Kidney (tissue), 14 donors: Measurements from ENCODE around the gene RANGAP1. TPM values are rescaled to one million over a fixed set of nuclear protein-coding genes. Genes with fewer than 3 reads are reported as not detected.
A peak's percentile ranks its signal among the peaks of the same experiment; 100 is the strongest.

ENCODE experiments used
- DNase-seq, 5 donors: peaks; one replicate each; pipeline ENCODE4 v3.0.0-alpha.2; 2013 to 2020
- FAIRE-seq: peaks from 2 replicates; lab custom pipeline; 2012; peaks lifted over from hg19 to GRCh38; lab: Jason Lieb, UNC
- H3K27ac ChIP-seq, 2 donors: one replicate each; pipeline ENCODE4 v1.7.0; 2013; ENCODE audit warnings: low read depth in 2 of 2, low read length in 2 of 2, inconsistent platforms in 1 of 2
- H3K27me3 ChIP-seq: one replicate; pipeline ENCODE4 v1.7.1; 2013; ENCODE audit warnings: low read length, inconsistent platforms; ENCODE audit not compliant: control insufficient read depth, insufficient read depth
- H3K36me3 ChIP-seq, 3 donors: one replicate each; pipeline versions ENCODE4 v1.7.0 to v1.7.1; 2013; ENCODE audit warnings: low read length in 3 of 3, control low read depth in 1 of 3, inconsistent platforms in 1 of 3; ENCODE audit not compliant: insufficient read depth in 3 of 3, control insufficient read depth in 2 of 3
- H3K4me1 ChIP-seq, 3 donors: one replicate each; pipeline versions ENCODE4 v1.7.0 to v1.7.1; 2013; ENCODE audit warnings: low read length in 3 of 3, inconsistent platforms in 1 of 3, low read depth in 1 of 3; ENCODE audit not compliant: control insufficient read depth in 2 of 3, insufficient read depth in 2 of 3
- H3K4me3 ChIP-seq, 3 donors: one replicate each; pipeline versions ENCODE4 v1.7.0 to v1.8.1; 2013; ENCODE audit warnings: low read length in 3 of 3, control low read depth in 1 of 3, inconsistent platforms in 1 of 3
- H3K9ac ChIP-seq, 3 donors: one replicate each; pipeline versions ENCODE4 v1.7.0 to v1.7.1; 2013; ENCODE audit warnings: low read length in 3 of 3, control low read depth in 1 of 3, inconsistent platforms in 1 of 3
- H3K9me3 ChIP-seq, 3 donors: one replicate each; pipeline versions ENCODE4 v1.7.0 to v1.7.1; 2013; ENCODE audit warnings: low read length in 3 of 3, control low read depth in 1 of 3, inconsistent platforms in 1 of 3; ENCODE audit not compliant: control insufficient read depth in 2 of 3, insufficient read depth in 1 of 3
- intact Hi-C: fragments of 100-400 bp; cut with DNase I; formaldehyde crosslinking; loops from one replicate; pipeline ENCODE4 v1.11.1; 2022
- polyA plus RNA-seq: library from polyadenylated mRNA; stranded (reverse); fragments of 350-450 nt; fragmentation: Illumina TruSeq; extraction: RNeasy Lipid Tissue Mini Kit (QIAGEN cat#74804); gene quantifications from one replicate; pipeline ENCODE4 v1.2.3, GENCODE V29; 2014; ENCODE audit warnings: low read depth, low replicate concordance; ENCODE audit not compliant: insufficient read depth
- total RNA-seq: library from RNA; stranded (reverse); fragmentation: NEBNext Ultra II Directional; extraction: Animal tissue kit (Norgen Biotek cat#: 25700); gene quantifications from one replicate; pipeline ENCODE4 v1.2.1, GENCODE V29; 2021
- TF ChIP-seq, protein P1 (sequence below): IDR thresholded peaks from 3 replicates; pipeline ENCODE4 v1.5.1; 2012; ENCODE audit warnings: mild to moderate bottlenecking, moderate library complexity, borderline replicate concordance; ENCODE audit not compliant: insufficient read depth; ENCODE audit errors: extremely low read depth
- donor health status: control.
- donor health status: control.
- donor health status: control.
- donor health status: control.
- donor health status: control.
- donor health status: DM: yes; HTN: yes; CAD: no.
- donor health status: Normal renal cell carcinoma (clear cell type).

RANGAP1 gene
- total and polyA plus RNA-seq, 2 donors from 2014 or later = 38.8 to 40.8 TPM

GRCh38 chr22:41216984-41217383, 69.0 kb downstream of the RANGAP1 start:
- Histone ChIP-seq H3K27ac (peak overlapping the region; percentile 0 to 22), H3K9me3 (peaks cover 0 to 1% (median 0%) of the 10 kb centered on the region in 3 donors), H3K4me3 (peak overlapping the region in 1 of 3 donors; percentile 3), H3K36me3 (peaks cover 2 to 28% (median 14%) of the 10 kb centered on the region in 3 donors), H3K27me3 (no peaks in the 10 kb centered on the region), H3K4me1 (no peaks in the 10 kb centered on the region), H3K9ac (peak overlapping the region in 1 of 3 donors; percentile 34)
- intact Hi-C loops = no loop called here
- TF ChIP-seq, protein P1, sequence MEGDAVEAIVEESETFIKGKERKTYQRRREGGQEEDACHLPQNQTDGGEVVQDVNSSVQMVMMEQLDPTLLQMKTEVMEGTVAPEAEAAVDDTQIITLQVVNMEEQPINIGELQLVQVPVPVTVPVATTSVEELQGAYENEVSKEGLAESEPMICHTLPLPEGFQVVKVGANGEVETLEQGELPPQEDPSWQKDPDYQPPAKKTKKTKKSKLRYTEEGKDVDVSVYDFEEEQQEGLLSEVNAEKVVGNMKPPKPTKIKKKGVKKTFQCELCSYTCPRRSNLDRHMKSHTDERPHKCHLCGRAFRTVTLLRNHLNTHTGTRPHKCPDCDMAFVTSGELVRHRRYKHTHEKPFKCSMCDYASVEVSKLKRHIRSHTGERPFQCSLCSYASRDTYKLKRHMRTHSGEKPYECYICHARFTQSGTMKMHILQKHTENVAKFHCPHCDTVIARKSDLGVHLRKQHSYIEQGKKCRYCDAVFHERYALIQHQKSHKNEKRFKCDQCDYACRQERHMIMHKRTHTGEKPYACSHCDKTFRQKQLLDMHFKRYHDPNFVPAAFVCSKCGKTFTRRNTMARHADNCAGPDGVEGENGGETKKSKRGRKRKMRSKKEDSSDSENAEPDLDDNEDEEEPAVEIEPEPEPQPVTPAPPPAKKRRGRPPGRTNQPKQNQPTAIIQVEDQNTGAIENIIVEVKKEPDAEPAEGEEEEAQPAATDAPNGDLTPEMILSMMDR = no peak
- FAIRE-seq (no peak), DNase-seq (peak in 1 of 5 donors; percentile 47)

GRCh38 chr22:41215926-41216325, 70.1 kb downstream of the RANGAP1 start:
- H3K27ac ChIP-seq = no peak overlapping the region
- TF ChIP-seq, protein P1 = no peak

GRCh38 chr22:41215409-41215808, 70.6 kb downstream of the RANGAP1 start:
- TF ChIP-seq, protein P1 = no peak
- Histone ChIP-seq H3K36me3 (peaks cover 2 to 28% (median 9%) of the 10 kb centered on the region in 3 donors), H3K27ac (no peak overlapping the region), H3K27me3 (no peaks in the 10 kb centered on the region), H3K9me3 (peaks cover 0 to 1% (median 0%) of the 10 kb centered on the region in 3 donors), H3K4me3 (no peak overlapping the region), H3K9ac (no peak overlapping the region), H3K4me1 (no peaks in the 10 kb centered on the region)
- DNase-seq (no peak), FAIRE-seq (no peak)
- intact Hi-C loops = no loop called here

More at GRCh38 chr22:41215926-41216325, 70.1 kb downstream of the RANGAP1 start:
- Histone ChIP-seq H3K9me3 (peaks cover 0 to 1% (median 0%) of the 10 kb centered on the region in 3 donors), H3K36me3 (peaks cover 2 to 29% (median 10%) of the 10 kb centered on the region in 3 donors), H3K27me3 (no peaks in the 10 kb centered on the region), H3K4me3 (no peak overlapping the region), H3K4me1 (no peaks in the 10 kb centered on the region), H3K9ac (no peak overlapping the region)
- DNase-seq = no peak
- intact Hi-C loops = no loop called here
- no peak for FAIRE-seq

DNA sequence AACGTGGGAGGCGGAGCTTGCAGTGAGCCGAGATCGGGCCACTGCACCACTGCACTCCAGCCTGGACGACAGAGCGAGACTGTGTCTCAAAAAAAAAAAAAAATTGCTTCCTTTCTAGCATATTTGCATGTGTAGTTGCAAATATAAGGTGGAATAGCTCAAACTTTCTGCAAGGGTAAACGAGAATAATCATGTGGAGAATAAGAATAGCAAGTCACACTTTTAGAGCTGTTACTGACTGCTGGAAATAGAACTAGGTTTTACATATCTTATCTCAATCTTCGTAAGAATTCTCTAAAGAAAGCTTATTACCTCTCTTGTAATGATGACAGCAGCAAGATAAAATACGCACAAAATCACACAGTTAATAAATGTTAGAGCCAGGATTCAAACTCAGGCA, 79.3 kb downstream of the RANGAP1 start:
- intact Hi-C loops = no loop called here
- Histone ChIP-seq H3K4me1 (peaks cover 0 to 6% (median 0%) of the 10 kb centered on the region in 3 donors), H3K27ac (no peak overlapping the region), H3K36me3 (peaks cover 0 to 10% (median 3%) of the 10 kb centered on the region in 3 donors), H3K4me3 (no peak overlapping the region), H3K9ac (no peak overlapping the region), H3K27me3 (no peaks in the 10 kb centered on the region), H3K9me3 (no peaks in the 10 kb centered on the region)
- DNase-seq (no peak), FAIRE-seq (no peak)
- TF ChIP-seq, protein P1 = no peak
